Gastroesophageal sphincter (tissue), 4 donors: ENCODE data around the gene SPPL3. TPM values are rescaled to one million over a fixed set of nuclear protein-coding genes. Genes with fewer than 3 reads are reported as not detected.
A peak's percentile ranks its signal among the peaks of the same experiment; 100 is the strongest.

Source experiments
- ATAC-seq: fragments of 150-250 bp; one replicate; pipeline ENCODE4 v1.9.1; 2016; ENCODE audit warnings: mild to moderate bottlenecking, moderate library complexity
- H3K27ac ChIP-seq, 4 donors: fragments of 200-600 bp; sonication (generic) in 3 of 4; 1 replicate in 3 of 4; 2 replicates in 1 of 4; pipeline ENCODE4 v1.5.1; 2016 to 2019
- H3K27me3 ChIP-seq: fragments of 200-600 bp; sonication (generic); one replicate; pipeline ENCODE4 v1.5.1; 2019
- H3K36me3 ChIP-seq, 2 donors: fragments of 200-600 bp; sonication (generic); one replicate each; pipeline ENCODE4 v1.5.1; 2019; ENCODE audit warnings: control low read depth in 1 of 2
- H3K4me1 ChIP-seq, 3 donors: fragments of 200-600 bp; sonication (generic); 1 replicate in 2 of 3; 2 replicates in 1 of 3; pipeline ENCODE4 v1.5.1; 2016 to 2019; ENCODE audit warnings: control low read depth in 2 of 3
- H3K4me3 ChIP-seq, 2 donors: fragments of 200-600 bp; sonication (generic); one replicate each; pipeline ENCODE4 v1.5.1; 2019; ENCODE audit warnings: mild to moderate bottlenecking in 1 of 2, moderate library complexity in 1 of 2
- H3K9me3 ChIP-seq, 3 donors: fragments of 200-600 bp; sonication (generic); one replicate each; pipeline ENCODE4 v1.5.1; 2017 to 2019; ENCODE audit warnings: control low read depth in 2 of 3
- CTCF ChIP-seq, 4 experiments: fragments of 200-600 bp in 2 of 4; fragments of 450-650 bp in 2 of 4; sonication (generic) in 1 of 4; IDR thresholded peaks; one replicate each; pipeline ENCODE4 v1.5.1; 2017 to 2019; ENCODE audit warnings: antibody characterized with exemption in 4 of 4, mild to moderate bottlenecking in 2 of 4, moderate library complexity in 2 of 4
- EP300 ChIP-seq: sonication (generic); formaldehyde crosslinking; IDR thresholded peaks from one replicate; pipeline ENCODE4 v1.6.1; 2017; ENCODE audit warnings: antibody characterized with exemption, mild to moderate bottlenecking
- POLR2A ChIP-seq, 2 donors: fragments of 450-650 bp; IDR thresholded peaks; one replicate each; pipeline ENCODE4 v1.6.1; 2017; ENCODE audit warnings: antibody characterized with exemption in 2 of 2, mild to moderate bottlenecking in 2 of 2, moderate library complexity in 1 of 2
- POLR2AphosphoS5 ChIP-seq: sonication (generic); formaldehyde crosslinking; IDR thresholded peaks from one replicate; pipeline ENCODE4 v1.6.1; 2017; ENCODE audit warnings: antibody characterized with exemption
- WGBS, 2 donors: methylation state at CpG; one replicate each; pipeline ENCODE4 v1.1.5; 2018; ENCODE audit warnings: low coverage in 1 of 2; 5-methylcytosine and 5-hydroxymethylcytosine counted together
- total RNA-seq, 4 donors: library from RNA; depleted of rRNA; stranded (reverse); fragments of >200 nt; gene quantifications; one replicate each; pipeline ENCODE4 v1.1.0, GENCODE V29; 2016

Gene SPPL3
- total RNA-seq, 4 donors from 2014 or later: 16.2 to 20.2 (median 19.0) TPM

- Histone ChIP-seq H3K36me3 (peaks cover 0 to 63% of the 10 kb centered on the region in 2 donors), H3K4me3 (no peak overlapping the region), H3K27me3 (no peaks in the 10 kb centered on the region), H3K27ac (peak overlapping the region; percentile 10 to 74 (median 69)), H3K4me1 (peaks cover 0 to 18% (median 0%) of the 10 kb centered on the region in 3 donors), H3K9me3 (no peaks in the 10 kb centered on the region)
- no peak for TF ChIP-seq CTCF (IDR thresholded peaks at IDR 0.05)
- TF ChIP-seq EP300: no peak
- no peak for TF ChIP-seq POLR2A (IDR thresholded peaks at IDR 0.05)
- peak; percentile 41 for TF ChIP-seq POLR2AphosphoS5
- ATAC-seq: peak; percentile 77
- WGBS, 2 donors: 13 to 41% methylated on average over 8 to 9 of the region's 9 CpGs
Measured at GRCh38 chr12:120761519-120761934, 142.6 kb downstream of the SPPL3 start.

GRCh38 chr12:120760349-120761254 is 143.6 kb downstream of the SPPL3 start:
- H3K36me3 ChIP-seq: peaks cover 0 to 53% of the 10 kb centered on the region in 2 donors
- H3K27ac ChIP-seq: peak overlapping the region in 3 of 4 donors; percentile 65 to 74 (median 73)
- peaks cover 0 to 18% (median 0%) of the 10 kb centered on the region in 3 donors for H3K4me1 ChIP-seq
- 87 to 93% methylated on average over 14 of the region's 21 CpGs for WGBS, 2 donors
- H3K9me3 ChIP-seq: no peaks in the 10 kb centered on the region
- TF ChIP-seq CTCF (IDR thresholded peaks at IDR 0.05) (no peak), POLR2A (IDR thresholded peaks at IDR 0.05) (no peak), POLR2AphosphoS5 (no peak), EP300 (no peak)
- ATAC-seq: no peak
- H3K27me3 ChIP-seq: no peaks in the 10 kb centered on the region
- H3K4me3 ChIP-seq: no peak overlapping the region

GRCh38 chr12:120759591-120760348 is 144.4 kb downstream of the SPPL3 start:
- no peak overlapping the region for H3K4me3 ChIP-seq
- no peak overlapping the region for H3K27ac ChIP-seq
- WGBS, 2 donors: 80% methylated on average over 3 to 10 of the region's 27 CpGs

GRCh38 chr12:120758798-120759590 is 145.2 kb downstream of the SPPL3 start:
- Histone ChIP-seq H3K36me3 (peaks cover 0 to 37% of the 10 kb centered on the region in 2 donors), H3K4me1 (peaks cover 0 to 18% (median 0%) of the 10 kb centered on the region in 3 donors), H3K4me3 (no peak overlapping the region), H3K27me3 (no peaks in the 10 kb centered on the region), H3K9me3 (no peaks in the 10 kb centered on the region), H3K27ac (no peak overlapping the region)
- no peak for ATAC-seq
- 80 to 87% methylated on average over 6 to 7 of the region's 7 CpGs for WGBS, 2 donors
- TF ChIP-seq POLR2A (IDR thresholded peaks at IDR 0.05) (no peak), EP300 (no peak), CTCF (IDR thresholded peaks at IDR 0.05) (no peak), POLR2AphosphoS5 (no peak)

More at GRCh38 chr12:120759591-120760348, 144.4 kb downstream of the SPPL3 start:
- TF ChIP-seq EP300: no peak
- no peak for TF ChIP-seq CTCF (IDR thresholded peaks at IDR 0.05)
- no peak for TF ChIP-seq POLR2A (IDR thresholded peaks at IDR 0.05)
- TF ChIP-seq POLR2AphosphoS5: no peak
- Histone ChIP-seq H3K36me3 (peaks cover 0 to 45% of the 10 kb centered on the region in 2 donors), H3K4me1 (peaks cover 0 to 18% (median 0%) of the 10 kb centered on the region in 3 donors), H3K9me3 (no peaks in the 10 kb centered on the region), H3K27me3 (no peaks in the 10 kb centered on the region)
- no peak for ATAC-seq
